ENCODE measurements around the gene ANKRD39. TPM values are rescaled to one million over a fixed set of nuclear protein-coding genes. Genes with fewer than 3 reads are reported as not detected.

The ANKRD39 gene
- total and polyA plus RNA-seq, 2 experiments from 2014 or later, result 17.5 to 32.0 TPM

DNA sequence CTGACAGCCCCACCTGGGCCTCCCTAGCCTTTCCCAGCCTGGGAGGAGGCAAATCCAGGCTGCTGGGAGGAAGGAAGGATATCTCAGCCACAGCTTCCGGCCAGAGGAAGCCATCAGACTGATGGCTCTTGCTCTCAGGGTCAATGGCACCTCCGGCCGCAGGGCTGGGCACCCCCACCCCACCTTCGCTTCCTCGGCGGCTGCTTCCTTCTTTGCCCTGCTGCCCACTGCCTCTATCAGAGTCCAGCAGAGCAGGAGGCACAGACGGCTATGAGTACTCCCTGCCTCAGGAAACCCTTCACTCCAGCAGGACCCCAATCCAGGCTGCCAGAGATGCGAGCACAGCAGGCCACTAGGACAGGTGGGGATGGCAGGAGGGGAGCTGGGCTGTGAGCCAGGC is 8.8 kb upstream of the ANKRD39 start:
- Histone ChIP-seq H2AFZ (no peak overlapping the region), H3K27ac (ENCODE audit: low read depth) (no peak overlapping the region), H3K4me2 (no peak overlapping the region), H3K36me3 (ENCODE audit: insufficient read depth) (peaks cover 26% of the 10 kb centered on the region; the same call in 1 of the 2 replicates), H4K20me1 (replicated peaks; ENCODE audit: insufficient read depth) (no peaks in the 10 kb centered on the region; the same call in 1 of the 2 replicates), H3K4me3 (no peak overlapping the region), H3F3A (replicated peaks; ENCODE audit: low read depth) (peaks cover 7% of the 10 kb centered on the region; the same call in 1 of the 2 replicates), H3K79me2 (replicated peaks; ENCODE audit: insufficient read depth) (peaks cover 36% of the 10 kb centered on the region), H3K9me2 (ENCODE audit: insufficient read depth) (no peaks in the 10 kb centered on the region), H3K4me1 (ENCODE audit: insufficient read depth) (peaks cover 16% of the 10 kb centered on the region), H3K27me3 (ENCODE audit: insufficient read depth) (no peaks in the 10 kb centered on the region)
- Mint-ChIP-seq H3K9me3 (no peaks in the 10 kb centered on the region; the same call in 2 of the 3 replicates), H3K27ac (no peak overlapping the region), H3K27me3 (ENCODE audit: insufficient read depth, low read depth, poor library complexity) (peaks cover 20% of the 10 kb centered on the region), H3K4me3 (peak overlapping the region; percentile 52; the same call in 2 of the 3 replicates), H3K36me3 (ENCODE audit: low read depth) (peaks cover 57% of the 10 kb centered on the region), H3K4me1 (peaks cover 24% of the 10 kb centered on the region)
- no peak for ATAC-seq
- DNase-seq (ENCODE audit: low spot score), result no peak
- TF ChIP-seq, protein P1, sequence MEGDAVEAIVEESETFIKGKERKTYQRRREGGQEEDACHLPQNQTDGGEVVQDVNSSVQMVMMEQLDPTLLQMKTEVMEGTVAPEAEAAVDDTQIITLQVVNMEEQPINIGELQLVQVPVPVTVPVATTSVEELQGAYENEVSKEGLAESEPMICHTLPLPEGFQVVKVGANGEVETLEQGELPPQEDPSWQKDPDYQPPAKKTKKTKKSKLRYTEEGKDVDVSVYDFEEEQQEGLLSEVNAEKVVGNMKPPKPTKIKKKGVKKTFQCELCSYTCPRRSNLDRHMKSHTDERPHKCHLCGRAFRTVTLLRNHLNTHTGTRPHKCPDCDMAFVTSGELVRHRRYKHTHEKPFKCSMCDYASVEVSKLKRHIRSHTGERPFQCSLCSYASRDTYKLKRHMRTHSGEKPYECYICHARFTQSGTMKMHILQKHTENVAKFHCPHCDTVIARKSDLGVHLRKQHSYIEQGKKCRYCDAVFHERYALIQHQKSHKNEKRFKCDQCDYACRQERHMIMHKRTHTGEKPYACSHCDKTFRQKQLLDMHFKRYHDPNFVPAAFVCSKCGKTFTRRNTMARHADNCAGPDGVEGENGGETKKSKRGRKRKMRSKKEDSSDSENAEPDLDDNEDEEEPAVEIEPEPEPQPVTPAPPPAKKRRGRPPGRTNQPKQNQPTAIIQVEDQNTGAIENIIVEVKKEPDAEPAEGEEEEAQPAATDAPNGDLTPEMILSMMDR (conservative IDR thresholded peaks at IDR 0.05; ENCODE audit: low read depth in 2 of 2), result no peak

DNA sequence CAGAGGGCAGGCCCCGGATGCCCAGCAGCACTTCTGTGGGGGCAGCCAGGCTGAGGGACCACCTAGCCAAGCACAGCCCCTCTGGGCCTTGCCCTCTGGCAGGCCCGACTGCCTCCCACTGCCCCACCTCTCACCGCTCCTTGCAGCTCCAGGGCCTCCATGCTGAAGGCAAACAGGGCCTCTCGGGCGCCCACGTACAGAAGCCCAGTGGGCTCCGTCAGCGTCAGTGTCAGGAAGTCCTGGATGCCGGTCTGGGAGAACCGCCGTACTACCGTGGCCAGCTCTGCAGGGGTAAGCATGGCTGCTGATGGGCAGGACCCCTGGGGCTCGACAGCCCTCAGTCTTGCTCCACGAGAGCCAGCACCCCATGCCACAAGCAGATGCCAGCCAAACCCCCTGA is 8.3 kb upstream of the ANKRD39 start:
- Histone ChIP-seq H3K27ac (ENCODE audit: low read depth) (no peak overlapping the region), H3K9me2 (ENCODE audit: insufficient read depth) (no peaks in the 10 kb centered on the region), H3K79me2 (replicated peaks; ENCODE audit: insufficient read depth) (peaks cover 36% of the 10 kb centered on the region), H3K4me1 (ENCODE audit: insufficient read depth) (peaks cover 15% of the 10 kb centered on the region), H4K20me1 (replicated peaks; ENCODE audit: insufficient read depth) (no peaks in the 10 kb centered on the region; the same call in none of the 2 replicates), H3K4me2 (no peak overlapping the region), H3K4me3 (no peak overlapping the region), H3K27me3 (ENCODE audit: insufficient read depth) (no peaks in the 10 kb centered on the region), H3K36me3 (ENCODE audit: insufficient read depth) (peaks cover 30% of the 10 kb centered on the region; the same call in 1 of the 2 replicates), H3F3A (replicated peaks; ENCODE audit: low read depth) (peaks cover 9% of the 10 kb centered on the region; the same call in 1 of the 2 replicates), H2AFZ (no peak overlapping the region)
- ATAC-seq (no peak), DNase-seq (ENCODE audit: low spot score) (no peak)
- TF ChIP-seq, protein P2, sequence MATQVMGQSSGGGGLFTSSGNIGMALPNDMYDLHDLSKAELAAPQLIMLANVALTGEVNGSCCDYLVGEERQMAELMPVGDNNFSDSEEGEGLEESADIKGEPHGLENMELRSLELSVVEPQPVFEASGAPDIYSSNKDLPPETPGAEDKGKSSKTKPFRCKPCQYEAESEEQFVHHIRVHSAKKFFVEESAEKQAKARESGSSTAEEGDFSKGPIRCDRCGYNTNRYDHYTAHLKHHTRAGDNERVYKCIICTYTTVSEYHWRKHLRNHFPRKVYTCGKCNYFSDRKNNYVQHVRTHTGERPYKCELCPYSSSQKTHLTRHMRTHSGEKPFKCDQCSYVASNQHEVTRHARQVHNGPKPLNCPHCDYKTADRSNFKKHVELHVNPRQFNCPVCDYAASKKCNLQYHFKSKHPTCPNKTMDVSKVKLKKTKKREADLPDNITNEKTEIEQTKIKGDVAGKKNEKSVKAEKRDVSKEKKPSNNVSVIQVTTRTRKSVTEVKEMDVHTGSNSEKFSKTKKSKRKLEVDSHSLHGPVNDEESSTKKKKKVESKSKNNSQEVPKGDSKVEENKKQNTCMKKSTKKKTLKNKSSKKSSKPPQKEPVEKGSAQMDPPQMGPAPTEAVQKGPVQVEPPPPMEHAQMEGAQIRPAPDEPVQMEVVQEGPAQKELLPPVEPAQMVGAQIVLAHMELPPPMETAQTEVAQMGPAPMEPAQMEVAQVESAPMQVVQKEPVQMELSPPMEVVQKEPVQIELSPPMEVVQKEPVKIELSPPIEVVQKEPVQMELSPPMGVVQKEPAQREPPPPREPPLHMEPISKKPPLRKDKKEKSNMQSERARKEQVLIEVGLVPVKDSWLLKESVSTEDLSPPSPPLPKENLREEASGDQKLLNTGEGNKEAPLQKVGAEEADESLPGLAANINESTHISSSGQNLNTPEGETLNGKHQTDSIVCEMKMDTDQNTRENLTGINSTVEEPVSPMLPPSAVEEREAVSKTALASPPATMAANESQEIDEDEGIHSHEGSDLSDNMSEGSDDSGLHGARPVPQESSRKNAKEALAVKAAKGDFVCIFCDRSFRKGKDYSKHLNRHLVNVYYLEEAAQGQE (IDR thresholded peaks at IDR 0.05; ENCODE audit: unreplicated experiment), result no peak
- no peak for TF ChIP-seq STAT1 (IDR thresholded peaks at IDR 0.05; ENCODE audit: unreplicated experiment)
- no peak for TF ChIP-seq NANOG (IDR thresholded peaks at IDR 0.05; ENCODE audit: borderline replicate concordance)
- Mint-ChIP-seq H3K36me3 (ENCODE audit: low read depth) (peaks cover 61% of the 10 kb centered on the region), H3K9me3 (no peaks in the 10 kb centered on the region; the same call in 2 of the 3 replicates), H3K4me3 (no peak overlapping the region), H3K4me1 (peaks cover 22% of the 10 kb centered on the region), H3K27ac (no peak overlapping the region), H3K27me3 (ENCODE audit: insufficient read depth, low read depth, poor library complexity) (peaks cover 17% of the 10 kb centered on the region)

All from GM23338 (cell line).